ENCODE measurements around the gene LRRC3B. TPM values are rescaled to one million over a fixed set of nuclear protein-coding genes. Genes with fewer than 3 reads are reported as not detected.

Gene LRRC3B
- total RNA-seq, 4 donors from 2014 or later, result under 0.01 to 0.52 TPM; not detected in 2

- Histone ChIP-seq H3K36me3 (no peaks in the 10 kb centered on the region), H3K4me1 (peaks cover 10 to 24% (median 21%) of the 10 kb centered on the region in 4 donors), H3K27me3 (peaks cover 0 to 28% (median 15%) of the 10 kb centered on the region in 4 donors), H3K4me3 (no peak overlapping the region), H3K27ac (replicated peaks in 1 of 4) (no peak overlapping the region), H3K9me3 (no peaks in the 10 kb centered on the region)
- no peak for TF ChIP-seq POLR2AphosphoS5 (IDR thresholded peaks at IDR 0.05)
- DNase-seq (ENCODE audit: extremely low spot score), result no peak
- intact Hi-C loops (cut with DNase I), result no loop called here
- 94% methylated on average over 4 of the region's 4 CpGs for WGBS
Observed at GRCh38 chr3:26627080-26627479, 4.5 kb downstream of the LRRC3B start.

- peaks cover 0 to 6% (median 2%) of the 10 kb centered on the region in 4 donors for H3K4me1 ChIP-seq
Observed at GRCh38 chr3:26628915-26629314, 6.3 kb downstream of the LRRC3B start.

GRCh38 chr3:26630669-26631389, 8.3 kb downstream of the LRRC3B start:
- Histone ChIP-seq H3K27me3 (no peaks in the 10 kb centered on the region), H3K9me3 (no peaks in the 10 kb centered on the region), H3K27ac (replicated peaks in 1 of 4) (no peak overlapping the region), H3K4me3 (no peak overlapping the region), H3K4me1 (no peaks in the 10 kb centered on the region), H3K36me3 (no peaks in the 10 kb centered on the region)
- TF ChIP-seq CTCF (IDR thresholded peaks at IDR 0.05), result no peak
- TF ChIP-seq POLR2A (IDR thresholded peaks at IDR 0.05; ENCODE audit: low read depth), result no peak
- TF ChIP-seq EP300 (IDR thresholded peaks at IDR 0.05), result no peak
- TF ChIP-seq POLR2AphosphoS5 (IDR thresholded peaks at IDR 0.05), result no peak
- DNase-seq (ENCODE audit: extremely low spot score), result no peak
- WGBS, result 71% methylated on average over 4 of the region's 4 CpGs
- intact Hi-C loops (cut with DNase I), result no loop called here

More at GRCh38 chr3:26628915-26629314, 6.3 kb downstream of the LRRC3B start:
- Histone ChIP-seq H3K9me3 (no peaks in the 10 kb centered on the region), H3K36me3 (no peaks in the 10 kb centered on the region), H3K27me3 (peaks cover 0 to 10% (median 2%) of the 10 kb centered on the region in 4 donors), H3K27ac (replicated peaks in 1 of 4) (no peak overlapping the region), H3K4me3 (no peak overlapping the region)
- no peak for DNase-seq (ENCODE audit: extremely low spot score)
- intact Hi-C loops (cut with DNase I), result no loop called here
- WGBS, result 58% methylated on average over 1 of the region's 1 CpG
- TF ChIP-seq POLR2AphosphoS5 (IDR thresholded peaks at IDR 0.05) (no peak), EP300 (IDR thresholded peaks at IDR 0.05) (no peak), CTCF (IDR thresholded peaks at IDR 0.05) (no peak), POLR2A (IDR thresholded peaks at IDR 0.05; ENCODE audit: low read depth) (no peak)

GRCh38 chr3:26631390-26631738, 8.8 kb downstream of the LRRC3B start:
- WGBS, result 50% methylated on average over 1 of the region's 1 CpG
- H3K4me3 ChIP-seq, result no peak overlapping the region
- H3K27ac ChIP-seq (replicated peaks in 1 of 4), result no peak overlapping the region
- intact Hi-C loops (cut with DNase I), result no loop called here
- DNase-seq (ENCODE audit: extremely low spot score), result no peak
- no peaks in the 10 kb centered on the region for H3K9me3 ChIP-seq
- H3K36me3 ChIP-seq, result no peaks in the 10 kb centered on the region
- no peaks in the 10 kb centered on the region for H3K4me1 ChIP-seq
- no peaks in the 10 kb centered on the region for H3K27me3 ChIP-seq
- no peak for TF ChIP-seq POLR2A (IDR thresholded peaks at IDR 0.05; ENCODE audit: low read depth)
- no peak for TF ChIP-seq POLR2AphosphoS5 (IDR thresholded peaks at IDR 0.05)
- no peak for TF ChIP-seq CTCF (IDR thresholded peaks at IDR 0.05)
- TF ChIP-seq EP300 (IDR thresholded peaks at IDR 0.05), result no peak

- H3K36me3 ChIP-seq, result no peaks in the 10 kb centered on the region
- no peak overlapping the region for H3K4me3 ChIP-seq
- no peak for TF ChIP-seq EP300 (IDR thresholded peaks at IDR 0.05)
- TF ChIP-seq POLR2A (IDR thresholded peaks at IDR 0.05; ENCODE audit: low read depth), result no peak
- TF ChIP-seq CTCF (IDR thresholded peaks at IDR 0.05), result no peak
- TF ChIP-seq POLR2AphosphoS5 (IDR thresholded peaks at IDR 0.05), result no peak
- DNase-seq (ENCODE audit: extremely low spot score), result no peak
- intact Hi-C loops (cut with DNase I), result no loop called here
- H3K27ac ChIP-seq (replicated peaks in 1 of 4), result no peak overlapping the region
- H3K27me3 ChIP-seq, result no peaks in the 10 kb centered on the region
- 83% methylated on average over 5 of the region's 5 CpGs for WGBS
- H3K4me1 ChIP-seq, result no peaks in the 10 kb centered on the region
- H3K9me3 ChIP-seq, result no peaks in the 10 kb centered on the region
Observed at GRCh38 chr3:26634601-26635000, 12.0 kb downstream of the LRRC3B start.
